ENCODE data around the gene MAML3. TPM values are rescaled to one million over a fixed set of nuclear protein-coding genes. Genes with fewer than 3 reads are reported as not detected.

Gene MAML3
- total and polyA plus RNA-seq, 2 of the 13 experiments (the other 11 are each of a cell fraction or from before 2014, with no cell fraction given), result 0.05 to 0.13 TPM

- intact Hi-C loops (cut with micrococcal nuclease; ENCODE audit: unreplicated experiment) (no loop called here), in situ Hi-C loops (cut with HindIII; ENCODE audit: extremely low pct_ligation_motif_present, low pct_unique_long_range_greater_than_20kb) (no loop called here)
- BruUV-seq (replicated peaks), result no TSS peak
- H3K79me2 ChIP-seq (ENCODE audit: insufficient read depth, low read length), result no peaks in the 10 kb centered on the region
- no peaks in the 10 kb centered on the region for H3K9me3 ChIP-seq (ENCODE audit: low read length)
- no peaks in the 10 kb centered on the region for H4K20me1 ChIP-seq (ENCODE audit: insufficient read depth, low read length)
- no peak overlapping the region for H3K9ac ChIP-seq (ENCODE audit: insufficient read depth, low read depth, low read length)
- ChIA-PET POLR2A (no interaction called here), CTCF (ENCODE audit: low intra/inter-chr PET ratio, low total read pairs) (no interaction called here)
- ATAC-seq (no peak), FAIRE-seq (no peak), DNase-seq (ENCODE audit: low spot score) (no peak)
- no peak overlapping the region for H3K27ac ChIP-seq (ENCODE audit: extremely low read length, insufficient read depth, low read length)
- peaks cover 1 to 23% of the 10 kb centered on the region in 2 experiments; a peak in 4 of 5 replicates for H3K27me3 ChIP-seq (ENCODE audit: control insufficient read depth in 1 of 2, insufficient read depth in 2 of 2, low read length in 2 of 2)
- no peaks in the 10 kb centered on the region for H3K4me1 ChIP-seq (ENCODE audit: insufficient read depth, low read length)
- no peak overlapping the region for H3K4me3 ChIP-seq (replicated peaks in 1 of 3; ENCODE audit: insufficient read depth in 1 of 3, low read depth in 2 of 3, low read length in 3 of 3)
- TF ChIP-seq AGO1 (IDR thresholded peaks at IDR 0.05; ENCODE audit: low read depth, low read length, poor library complexity, severe bottlenecking) (no peak), ZNF225 (CRISPR knock-in tag; IDR thresholded peaks at IDR 0.05) (no peak), ZNF670 (CRISPR knock-in tag; IDR thresholded peaks at IDR 0.05; ENCODE audit: borderline replicate concordance) (no peak), MZF1 (CRISPR knock-in tag; IDR thresholded peaks at IDR 0.05; ENCODE audit: borderline replicate concordance) (no peak), HOXA7 (CRISPR knock-in tag; IDR thresholded peaks at IDR 0.05) (no peak), PLRG1 (conservative IDR thresholded peaks at IDR 0.05) (no peak), GATA4 (IDR thresholded peaks at IDR 0.05; ENCODE audit: borderline replicate concordance, low read depth) (no peak), ZNF891 (CRISPR knock-in tag; IDR thresholded peaks at IDR 0.05) (no peak), ZNF235 (CRISPR knock-in tag; IDR thresholded peaks at IDR 0.05; ENCODE audit: borderline replicate concordance) (no peak), GATAD2A (CRISPR knock-in tag; IDR thresholded peaks at IDR 0.05) (no peak), ELF4 (CRISPR knock-in tag; IDR thresholded peaks at IDR 0.05; ENCODE audit: borderline replicate concordance) (no peak), ZNF414 (CRISPR knock-in tag; IDR thresholded peaks at IDR 0.05) (no peak), ZBTB43 (CRISPR knock-in tag; conservative IDR thresholded peaks at IDR 0.05) (no peak), TP53 (CRISPR knock-in tag; conservative IDR thresholded peaks at IDR 0.05) (no peak), USF2 (IDR thresholded peaks at IDR 0.05; ENCODE audit: low read depth, low read length) (no peak), USF2 (CRISPR knock-in tag; IDR thresholded peaks at IDR 0.05; ENCODE audit: borderline replicate concordance) (no peak), ELF3 (CRISPR knock-in tag; IDR thresholded peaks at IDR 0.05) (no peak), ZKSCAN1 (IDR thresholded peaks at IDR 0.05; ENCODE audit: low read length) (no peak), ZNF383 (CRISPR knock-in tag; IDR thresholded peaks at IDR 0.05; ENCODE audit: borderline replicate concordance) (no peak)
- 23% methylated on average over 5 of the region's 5 CpGs for WGBS (ENCODE audit: low lambda C conversion rate)
- H3K4me2 ChIP-seq (ENCODE audit: low read depth, low read length), result no peak overlapping the region
- H3K36me3 ChIP-seq (replicated peaks in 1 of 2; ENCODE audit: control insufficient read depth in 1 of 2, insufficient read depth in 2 of 2, low read length in 2 of 2), result no peaks in the 10 kb centered on the region
- H2AFZ ChIP-seq (ENCODE audit: low read length), result no peak overlapping the region
Measured at GRCh38 chr4:139823746-139824145, 330.2 kb downstream of the MAML3 start.

All from HepG2 (cell line).